Neural progenitor cell (in vitro differentiated cells): Measurements from ENCODE around the gene XPNPEP3.

Experiments used
- CTCF ChIP-seq: fragments of 200-600 bp; sonication (generic); IDR thresholded peaks from 2 replicates; pipeline ENCODE4 v1.5.1; 2017; ENCODE audit warnings: antibody characterized with exemption, mild to moderate bottlenecking
- EZH2 ChIP-seq: fragments of 200-600 bp; sonication (generic); IDR thresholded peaks from 2 replicates; pipeline ENCODE4 v1.6.1; 2017; ENCODE audit warnings: antibody characterized with exemption, mild to moderate bottlenecking, moderate library complexity

GRCh38 chr22:40939202-40939601 lies 82.3 kb downstream of the XPNPEP3 start:
- TF ChIP-seq CTCF (no peak), EZH2 (no peak)
